Hepatocyte (in vitro differentiated cells): ENCODE data around the gene SDK1. TPM values are rescaled to one million over a fixed set of nuclear protein-coding genes. Genes with fewer than 3 reads are reported as not detected.

Source experiments
- DNase-seq: peaks from one replicate; pipeline ENCODE4 v3.0.0-alpha.2; 2016; ENCODE audit warnings: low spot score
- H2AFZ ChIP-seq: fragments of 200-600 bp; sonication (generic); 2 replicates; pipeline ENCODE4 v1.6.0; 2016; ENCODE audit warnings: antibody characterized with exemption, mild to moderate bottlenecking
- H3K27ac ChIP-seq: fragments of 200-600 bp; sonication (generic); 2 replicates; pipeline ENCODE4 v1.5.1; 2016; ENCODE audit warnings: mild to moderate bottlenecking
- H3K27me3 ChIP-seq: fragments of 200-600 bp; sonication (generic); 2 replicates; pipeline ENCODE4 v1.6.1; 2016
- H3K36me3 ChIP-seq: fragments of 200-600 bp; sonication (generic); replicated peaks from 2 replicates; pipeline ENCODE4 v1.5.1; 2016; ENCODE audit warnings: low read depth; ENCODE audit not compliant: insufficient read depth
- H3K4me1 ChIP-seq: fragments of 200-600 bp; sonication (generic); 2 replicates; pipeline ENCODE4 v1.5.1; 2016; ENCODE audit warnings: mild to moderate bottlenecking, moderate library complexity; ENCODE audit not compliant: insufficient read depth
- H3K4me2 ChIP-seq: fragments of 200-600 bp; sonication (generic); 2 replicates; pipeline ENCODE4 v1.6.0; 2016
- H3K4me3 ChIP-seq: fragments of 200-600 bp; sonication (generic); 2 replicates; pipeline ENCODE4 v1.5.1; 2016; ENCODE audit warnings: mild to moderate bottlenecking
- H3K79me2 ChIP-seq: fragments of 200-600 bp; sonication (generic); 2 replicates; pipeline ENCODE4 v1.6.0; 2017; ENCODE audit warnings: mild to moderate bottlenecking
- H3K9me2 ChIP-seq: fragments of 200-600 bp; sonication (generic); replicated peaks from 2 replicates; pipeline ENCODE4 v1.6.0; 2017; ENCODE audit warnings: mild to moderate bottlenecking; ENCODE audit not compliant: insufficient read depth
- H3K9me3 ChIP-seq: fragments of 200-600 bp; sonication (generic); 2 replicates; pipeline ENCODE4 v1.5.1; 2016; ENCODE audit warnings: low read depth, mild to moderate bottlenecking
- H4K20me1 ChIP-seq: fragments of 200-600 bp; sonication (generic); 2 replicates; pipeline ENCODE4 v1.6.0; 2016; ENCODE audit warnings: mild to moderate bottlenecking; ENCODE audit not compliant: insufficient read depth, poor library complexity, severe bottlenecking
- EZH2 ChIP-seq: fragments of 200-600 bp; sonication (generic); IDR thresholded peaks from 2 replicates; pipeline ENCODE4 v1.6.1; 2016; ENCODE audit warnings: antibody characterized with exemption, mild to moderate bottlenecking, borderline replicate concordance
- EZH2phosphoT487 ChIP-seq: fragments of 200-600 bp; sonication (generic); IDR thresholded peaks from one replicate; pipeline ENCODE4 v1.6.1; 2018; ENCODE audit warnings: antibody characterized with exemption, mild to moderate bottlenecking, low read depth, moderate library complexity; ENCODE audit not compliant: unreplicated experiment, severe bottlenecking
- WGBS: methylation state at CpG from one replicate; pipeline ENCODE4 v1.1.6; 2016; ENCODE audit warnings: low lambda C conversion rate; ENCODE audit errors: missing lambda C conversion rate; 5-methylcytosine and 5-hydroxymethylcytosine counted together
- polyA plus RNA-seq: library from polyadenylated mRNA; unstranded; fragments of >200 nt; fragmentation: Nextera tagmentation; extraction: Ambion mirVana; gene quantifications from 2 replicates; pipeline ENCODE4 v1.2.1, GENCODE V29; 2016
- total RNA-seq: library from RNA; depleted of rRNA; stranded (reverse); fragments of >200 nt; gene quantifications from 2 replicates; pipeline ENCODE4 v1.2.3, GENCODE V29; 2014
- TF ChIP-seq, protein P1 (sequence below): fragments of 200-600 bp; sonication (generic); IDR thresholded peaks from 2 replicates; pipeline ENCODE4 v1.5.1; 2016; ENCODE audit warnings: antibody characterized with exemption, mild to moderate bottlenecking; ENCODE audit not compliant: poor library complexity

SDK1 gene
- total and polyA plus RNA-seq, 2 experiments from 2014 or later = 4.3 to 10.0 TPM

DNA sequence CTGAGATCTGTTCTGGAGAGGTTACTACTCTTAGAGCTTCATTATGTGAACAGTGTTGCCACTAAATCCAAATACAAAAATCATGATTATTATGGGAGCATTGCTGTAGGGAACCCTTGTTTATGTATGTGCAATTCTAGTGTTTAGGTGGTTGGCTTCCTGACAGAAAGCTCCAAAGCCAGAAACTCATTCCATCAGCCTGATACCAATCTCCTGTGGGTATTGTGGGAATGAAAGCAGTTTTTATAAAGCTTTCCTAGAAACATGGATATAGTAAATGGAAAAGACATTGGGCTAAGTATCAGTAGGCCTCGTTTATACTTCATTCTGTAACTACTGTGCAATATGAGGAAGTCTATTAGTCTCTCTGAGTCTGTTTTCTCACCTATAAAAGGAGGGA, 6.4 kb downstream of the SDK1 start:
- Histone ChIP-seq H3K4me1 (no peaks in the 10 kb centered on the region), H3K4me3 (no peak overlapping the region), H2AFZ (no peak overlapping the region), H3K9me2 (no peaks in the 10 kb centered on the region), H4K20me1 (no peaks in the 10 kb centered on the region), H3K36me3 (no peaks in the 10 kb centered on the region), H3K27me3 (no peaks in the 10 kb centered on the region), H3K27ac (no peak overlapping the region), H3K4me2 (no peak overlapping the region), H3K79me2 (peaks cover 57% of the 10 kb centered on the region), H3K9me3 (no peaks in the 10 kb centered on the region)
- DNase-seq = no peak
- TF ChIP-seq, protein P1, sequence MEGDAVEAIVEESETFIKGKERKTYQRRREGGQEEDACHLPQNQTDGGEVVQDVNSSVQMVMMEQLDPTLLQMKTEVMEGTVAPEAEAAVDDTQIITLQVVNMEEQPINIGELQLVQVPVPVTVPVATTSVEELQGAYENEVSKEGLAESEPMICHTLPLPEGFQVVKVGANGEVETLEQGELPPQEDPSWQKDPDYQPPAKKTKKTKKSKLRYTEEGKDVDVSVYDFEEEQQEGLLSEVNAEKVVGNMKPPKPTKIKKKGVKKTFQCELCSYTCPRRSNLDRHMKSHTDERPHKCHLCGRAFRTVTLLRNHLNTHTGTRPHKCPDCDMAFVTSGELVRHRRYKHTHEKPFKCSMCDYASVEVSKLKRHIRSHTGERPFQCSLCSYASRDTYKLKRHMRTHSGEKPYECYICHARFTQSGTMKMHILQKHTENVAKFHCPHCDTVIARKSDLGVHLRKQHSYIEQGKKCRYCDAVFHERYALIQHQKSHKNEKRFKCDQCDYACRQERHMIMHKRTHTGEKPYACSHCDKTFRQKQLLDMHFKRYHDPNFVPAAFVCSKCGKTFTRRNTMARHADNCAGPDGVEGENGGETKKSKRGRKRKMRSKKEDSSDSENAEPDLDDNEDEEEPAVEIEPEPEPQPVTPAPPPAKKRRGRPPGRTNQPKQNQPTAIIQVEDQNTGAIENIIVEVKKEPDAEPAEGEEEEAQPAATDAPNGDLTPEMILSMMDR = no peak
- TF ChIP-seq EZH2 (no peak), EZH2phosphoT487 (no peak)
- WGBS = 72% methylated on average over 1 of the region's 1 CpG

DNA sequence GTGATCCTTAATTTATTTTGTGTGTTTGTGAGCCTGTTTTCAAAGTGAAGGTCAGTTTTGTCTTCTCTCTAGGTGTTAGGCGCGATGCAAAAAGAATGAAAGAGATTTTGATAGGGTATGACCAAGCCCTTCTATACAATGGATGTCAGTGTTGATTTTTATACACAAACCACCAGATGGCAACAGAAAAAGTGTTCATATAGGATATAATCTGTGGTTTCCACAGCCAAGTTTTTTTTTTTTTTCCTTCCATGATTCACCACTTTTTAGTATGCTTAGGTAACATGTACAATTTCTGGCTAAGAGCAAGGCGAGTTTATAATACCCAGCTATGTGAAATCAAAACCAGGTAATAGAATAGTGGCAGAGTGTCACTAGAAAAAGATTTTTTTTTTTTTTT, 8.1 kb downstream of the SDK1 start:
- Histone ChIP-seq H3K79me2 (peaks cover 65% of the 10 kb centered on the region), H3K27ac (no peak overlapping the region), H2AFZ (no peak overlapping the region), H3K4me1 (no peaks in the 10 kb centered on the region), H3K9me3 (no peaks in the 10 kb centered on the region), H3K4me3 (no peak overlapping the region), H3K9me2 (no peaks in the 10 kb centered on the region), H3K27me3 (no peaks in the 10 kb centered on the region), H4K20me1 (no peaks in the 10 kb centered on the region), H3K36me3 (no peaks in the 10 kb centered on the region), H3K4me2 (no peak overlapping the region)
- 98% methylated on average over 3 of the region's 3 CpGs for WGBS
- no peak for DNase-seq
- TF ChIP-seq EZH2 (no peak), EZH2phosphoT487 (no peak)
- TF ChIP-seq, protein P1 = no peak

DNA sequence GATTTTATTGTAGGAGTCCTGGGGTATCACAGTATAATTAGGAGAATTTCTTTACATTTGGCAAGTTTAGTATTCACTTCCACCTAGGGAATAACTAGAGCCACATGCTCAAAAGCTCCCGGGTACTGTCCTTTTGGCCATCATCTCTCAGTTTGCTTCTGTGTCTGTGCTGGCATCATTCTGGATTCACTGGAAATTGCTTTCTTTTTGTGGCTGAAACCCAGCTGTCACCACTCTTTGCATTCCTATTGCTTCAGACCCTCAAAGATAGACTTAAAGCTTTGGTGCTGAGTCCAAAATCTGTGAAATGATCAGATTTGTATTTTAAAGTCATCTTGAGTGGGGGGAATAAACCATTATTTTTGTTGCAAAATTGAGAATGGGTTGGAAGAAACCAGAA, 8.9 kb downstream of the SDK1 start:
- H3K36me3 ChIP-seq = no peaks in the 10 kb centered on the region
- H3K27me3 ChIP-seq = no peaks in the 10 kb centered on the region
- no peak overlapping the region for H3K4me3 ChIP-seq
- H3K4me1 ChIP-seq = no peaks in the 10 kb centered on the region
- H3K9me2 ChIP-seq = no peaks in the 10 kb centered on the region
- TF ChIP-seq EZH2phosphoT487 (no peak), EZH2 (no peak)
- TF ChIP-seq, protein P1 = no peak
- no peaks in the 10 kb centered on the region for H4K20me1 ChIP-seq
- peaks cover 58% of the 10 kb centered on the region for H3K79me2 ChIP-seq
- H3K9me3 ChIP-seq = no peaks in the 10 kb centered on the region
- H3K27ac ChIP-seq = no peak overlapping the region
- no peak overlapping the region for H2AFZ ChIP-seq
- WGBS = 93% methylated on average over 1 of the region's 1 CpG
- H3K4me2 ChIP-seq = no peak overlapping the region
- no peak for DNase-seq

DNA sequence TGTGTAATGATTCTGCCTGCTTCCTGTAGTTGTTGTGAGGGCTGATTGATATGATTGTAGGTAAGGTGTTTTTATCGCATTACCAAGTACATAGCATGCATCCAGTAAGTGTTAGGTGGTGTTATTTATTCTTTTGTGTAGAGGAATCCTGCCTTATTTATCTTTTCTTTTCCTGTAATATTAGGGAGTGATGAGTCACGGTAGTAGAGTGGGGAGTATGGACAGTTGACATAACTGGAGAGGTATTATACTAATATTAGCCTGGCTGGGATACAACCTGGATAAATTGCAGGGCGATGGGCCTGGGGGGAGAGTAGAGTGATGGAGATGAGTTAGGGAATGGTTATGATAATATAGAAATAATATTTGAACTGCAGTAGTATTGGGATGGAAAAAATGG, 9.8 kb downstream of the SDK1 start:
- TF ChIP-seq EZH2phosphoT487 = no peak
- no peak for TF ChIP-seq EZH2
- TF ChIP-seq, protein P1 = no peak
- Histone ChIP-seq H4K20me1 (no peaks in the 10 kb centered on the region), H2AFZ (no peak overlapping the region), H3K9me2 (no peaks in the 10 kb centered on the region), H3K27ac (no peak overlapping the region), H3K4me1 (no peaks in the 10 kb centered on the region), H3K9me3 (no peaks in the 10 kb centered on the region), H3K4me2 (no peak overlapping the region), H3K36me3 (no peaks in the 10 kb centered on the region), H3K4me3 (no peak overlapping the region), H3K79me2 (peaks cover 55% of the 10 kb centered on the region), H3K27me3 (no peaks in the 10 kb centered on the region)
- WGBS = 89% methylated on average over 3 of the region's 3 CpGs
- DNase-seq = no peak
